Smooth muscle cell (in vitro differentiated cells): ENCODE measurements around the gene FAM78B. TPM values are rescaled to one million over a fixed set of nuclear protein-coding genes. Genes with fewer than 3 reads are reported as not detected.

ENCODE experiments used
- DNase-seq: peaks from one replicate; lab custom pipeline; 2025; ENCODE audit not compliant: unreplicated experiment; lab: John Stamatoyannopoulos, UW
- H2AFZ ChIP-seq: fragments of 200-600 bp; sonication (generic); 2 replicates; pipeline ENCODE4 v1.6.0; 2016; ENCODE audit warnings: antibody characterized with exemption, low read depth, mild to moderate bottlenecking
- H3F3A ChIP-seq: fragments of 200-600 bp; sonication (generic); 2 replicates; pipeline ENCODE4 v1.6.0; 2017; ENCODE audit warnings: antibody characterized with exemption, low read depth
- H3K27ac ChIP-seq: fragments of 200-600 bp; sonication (generic); 2 replicates; pipeline ENCODE4 v1.5.1; 2016; ENCODE audit warnings: low read depth, mild to moderate bottlenecking
- H3K27me3 ChIP-seq: fragments of 200-600 bp; sonication (generic); 2 replicates; pipeline ENCODE4 v1.6.1; 2016; ENCODE audit warnings: low read depth, mild to moderate bottlenecking
- H3K36me3 ChIP-seq: fragments of 200-600 bp; sonication (generic); 2 replicates; pipeline ENCODE4 v1.5.1; 2016; ENCODE audit warnings: low read depth
- H3K4me1 ChIP-seq: fragments of 200-600 bp; sonication (generic); 2 replicates; pipeline ENCODE4 v1.5.1; 2016; ENCODE audit warnings: low read depth
- H3K4me2 ChIP-seq: fragments of 200-600 bp; sonication (generic); 2 replicates; pipeline ENCODE4 v1.6.0; 2016; ENCODE audit warnings: mild to moderate bottlenecking
- H3K4me3 ChIP-seq: fragments of 200-600 bp; sonication (generic); 2 replicates; pipeline ENCODE4 v1.5.1; 2016; ENCODE audit warnings: mild to moderate bottlenecking
- H3K79me2 ChIP-seq: fragments of 200-600 bp; sonication (generic); 2 replicates; pipeline ENCODE4 v1.6.0; 2016; ENCODE audit warnings: low read depth, mild to moderate bottlenecking
- H3K9ac ChIP-seq: fragments of 200-600 bp; sonication (generic); 2 replicates; pipeline ENCODE4 v1.6.0; 2016; ENCODE audit warnings: low read depth
- H3K9me3 ChIP-seq: fragments of 200-600 bp; sonication (generic); replicated peaks from 2 replicates; pipeline ENCODE4 v1.5.1; 2016; ENCODE audit warnings: low read depth
- H4K20me1 ChIP-seq: fragments of 200-600 bp; sonication (generic); 2 replicates; pipeline ENCODE4 v1.6.0; 2016; ENCODE audit warnings: low read depth
- WGBS: methylation state at CpG from one replicate; pipeline ENCODE4 v1.1.7; 2016; ENCODE audit warnings: low lambda C conversion rate; 5-methylcytosine and 5-hydroxymethylcytosine counted together
- polyA plus RNA-seq: library from polyadenylated mRNA; unstranded; fragments of >200 nt; fragmentation: Nextera tagmentation; extraction: Ambion mirVana; gene quantifications from 2 replicates; pipeline ENCODE4 v1.2.1, GENCODE V29; 2016
- total RNA-seq: library from RNA; depleted of rRNA; stranded (reverse); fragments of >200 nt; gene quantifications from 2 replicates; pipeline ENCODE4 v1.2.3, GENCODE V29; 2014
- TF ChIP-seq, protein P1 (sequence below): fragments of 200-600 bp; sonication (generic); IDR thresholded peaks from 2 replicates; pipeline ENCODE4 v1.5.1; 2017; ENCODE audit warnings: borderline replicate concordance, mild to moderate bottlenecking, antibody characterized with exemption; ENCODE audit not compliant: insufficient read depth, poor library complexity, severe bottlenecking

Gene FAM78B
- total and polyA plus RNA-seq, 2 experiments from 2014 or later = 0.27 TPM; not detected in 1

DNA sequence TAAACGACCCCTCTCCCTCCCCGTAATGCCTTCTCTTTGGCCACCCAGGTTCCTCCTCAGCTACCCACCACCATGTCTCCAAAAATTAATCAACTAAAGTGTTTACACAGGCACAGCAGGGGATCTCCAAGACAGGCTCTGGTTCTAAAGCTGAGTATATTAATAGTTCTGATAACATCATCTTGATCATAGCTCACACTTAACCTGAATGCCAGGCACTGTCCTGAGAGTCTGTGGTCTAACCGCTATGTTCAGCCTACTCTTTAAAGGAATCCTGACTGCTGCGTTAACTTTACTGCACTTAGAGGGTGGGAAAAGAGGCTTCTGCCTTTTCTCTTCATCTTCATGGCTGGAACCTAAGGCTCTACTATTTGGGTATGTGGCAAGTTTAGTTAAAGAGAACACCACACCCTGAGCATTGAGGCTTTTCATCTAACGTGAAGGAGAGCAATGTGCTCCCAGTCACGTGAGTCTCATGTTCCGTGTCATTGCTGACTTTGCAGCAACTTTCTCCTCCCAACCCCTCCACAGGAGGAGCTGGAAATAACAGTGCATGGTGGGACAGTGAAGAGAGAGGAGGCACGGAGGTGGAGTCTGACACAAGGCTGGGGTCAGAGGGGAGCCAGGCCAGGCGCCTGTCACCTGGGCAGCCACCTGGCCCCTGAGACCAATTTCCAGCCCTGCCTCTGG lies 86.4 kb downstream of the FAM78B start:
- TF ChIP-seq, protein P1, sequence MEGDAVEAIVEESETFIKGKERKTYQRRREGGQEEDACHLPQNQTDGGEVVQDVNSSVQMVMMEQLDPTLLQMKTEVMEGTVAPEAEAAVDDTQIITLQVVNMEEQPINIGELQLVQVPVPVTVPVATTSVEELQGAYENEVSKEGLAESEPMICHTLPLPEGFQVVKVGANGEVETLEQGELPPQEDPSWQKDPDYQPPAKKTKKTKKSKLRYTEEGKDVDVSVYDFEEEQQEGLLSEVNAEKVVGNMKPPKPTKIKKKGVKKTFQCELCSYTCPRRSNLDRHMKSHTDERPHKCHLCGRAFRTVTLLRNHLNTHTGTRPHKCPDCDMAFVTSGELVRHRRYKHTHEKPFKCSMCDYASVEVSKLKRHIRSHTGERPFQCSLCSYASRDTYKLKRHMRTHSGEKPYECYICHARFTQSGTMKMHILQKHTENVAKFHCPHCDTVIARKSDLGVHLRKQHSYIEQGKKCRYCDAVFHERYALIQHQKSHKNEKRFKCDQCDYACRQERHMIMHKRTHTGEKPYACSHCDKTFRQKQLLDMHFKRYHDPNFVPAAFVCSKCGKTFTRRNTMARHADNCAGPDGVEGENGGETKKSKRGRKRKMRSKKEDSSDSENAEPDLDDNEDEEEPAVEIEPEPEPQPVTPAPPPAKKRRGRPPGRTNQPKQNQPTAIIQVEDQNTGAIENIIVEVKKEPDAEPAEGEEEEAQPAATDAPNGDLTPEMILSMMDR = no peak
- H3F3A ChIP-seq = no peaks in the 10 kb centered on the region
- no peak overlapping the region for H3K9ac ChIP-seq
- H2AFZ ChIP-seq = no peak overlapping the region
- no peak overlapping the region for H3K27ac ChIP-seq
- no peaks in the 10 kb centered on the region for H3K4me1 ChIP-seq
- no peaks in the 10 kb centered on the region for H3K9me3 ChIP-seq
- DNase-seq = no peak
- H3K79me2 ChIP-seq = no peaks in the 10 kb centered on the region
- H3K4me2 ChIP-seq = peak overlapping the region; percentile 39
- no peaks in the 10 kb centered on the region for H3K27me3 ChIP-seq
- 72% methylated on average over 9 of the region's 9 CpGs for WGBS
- no peaks in the 10 kb centered on the region for H3K36me3 ChIP-seq
- no peak overlapping the region for H3K4me3 ChIP-seq
- no peaks in the 10 kb centered on the region for H4K20me1 ChIP-seq

DNA sequence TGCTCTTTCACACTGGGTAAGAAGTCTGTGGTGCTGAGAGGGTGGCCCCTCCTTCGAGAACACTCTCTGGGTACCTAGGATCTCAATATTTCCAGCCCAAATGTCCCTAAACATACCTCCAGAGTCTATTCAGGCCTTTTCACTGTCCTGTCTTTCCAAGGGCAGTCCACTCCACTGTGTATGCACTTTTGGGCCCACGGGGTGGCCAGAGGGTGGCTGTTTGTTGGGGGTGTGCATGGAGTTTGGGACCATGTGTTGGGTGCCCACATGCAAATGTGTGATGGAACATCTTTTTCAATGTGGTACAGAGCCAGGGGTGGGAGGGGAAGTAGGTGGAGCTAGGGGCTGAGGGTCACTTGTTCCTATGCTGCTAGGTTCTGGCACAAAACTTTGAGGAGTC lies 87.5 kb downstream of the FAM78B start:
- 98% methylated on average over 2 of the region's 2 CpGs for WGBS
- H3K9me3 ChIP-seq = no peaks in the 10 kb centered on the region
- TF ChIP-seq, protein P1 = no peak

DNA sequence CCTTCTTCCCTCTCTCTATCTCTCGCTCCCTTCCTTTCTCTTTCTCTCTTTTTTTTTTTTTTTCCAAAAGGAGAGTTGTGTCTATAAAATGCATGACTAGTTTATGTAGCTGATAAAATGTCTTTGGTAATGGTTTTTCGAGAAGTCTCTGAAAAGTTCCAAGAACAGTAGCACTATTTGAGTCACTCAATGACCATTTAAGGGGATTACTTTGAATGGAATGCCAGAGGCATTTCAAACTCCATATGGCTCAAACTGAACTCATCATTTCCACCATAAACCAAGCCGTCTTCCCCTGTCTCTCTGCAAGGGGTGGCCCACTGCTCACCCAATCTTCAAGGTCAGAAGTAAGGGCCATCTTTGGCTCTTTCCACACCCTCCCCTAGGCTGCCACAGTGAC lies 93.3 kb downstream of the FAM78B start:
- H2AFZ ChIP-seq = no peak overlapping the region
- DNase-seq = no peak
- H3F3A ChIP-seq = no peaks in the 10 kb centered on the region
- H3K4me1 ChIP-seq = no peaks in the 10 kb centered on the region
- WGBS = 40% methylated on average over 3 of the region's 3 CpGs
- H3K9me3 ChIP-seq = no peaks in the 10 kb centered on the region
- no peak overlapping the region for H3K4me2 ChIP-seq
- H3K9ac ChIP-seq = no peak overlapping the region
- H3K27me3 ChIP-seq = no peaks in the 10 kb centered on the region
- H3K4me3 ChIP-seq = no peak overlapping the region
- no peak overlapping the region for H3K27ac ChIP-seq
- no peaks in the 10 kb centered on the region for H4K20me1 ChIP-seq
- TF ChIP-seq, protein P1 = no peak
- H3K79me2 ChIP-seq = no peaks in the 10 kb centered on the region
- H3K36me3 ChIP-seq = no peaks in the 10 kb centered on the region

More for the DNA sequence above, 87.5 kb downstream of the FAM78B start:
- no peaks in the 10 kb centered on the region for H3K79me2 ChIP-seq
- H3K4me1 ChIP-seq = no peaks in the 10 kb centered on the region
- H3K27me3 ChIP-seq = no peaks in the 10 kb centered on the region
- H3K36me3 ChIP-seq = no peaks in the 10 kb centered on the region
- H4K20me1 ChIP-seq = no peaks in the 10 kb centered on the region
- H2AFZ ChIP-seq = no peak overlapping the region
- H3K9ac ChIP-seq = no peak overlapping the region
- no peak overlapping the region for H3K4me2 ChIP-seq
- no peak overlapping the region for H3K27ac ChIP-seq
- no peaks in the 10 kb centered on the region for H3F3A ChIP-seq
- no peak for DNase-seq
- no peak overlapping the region for H3K4me3 ChIP-seq

DNA sequence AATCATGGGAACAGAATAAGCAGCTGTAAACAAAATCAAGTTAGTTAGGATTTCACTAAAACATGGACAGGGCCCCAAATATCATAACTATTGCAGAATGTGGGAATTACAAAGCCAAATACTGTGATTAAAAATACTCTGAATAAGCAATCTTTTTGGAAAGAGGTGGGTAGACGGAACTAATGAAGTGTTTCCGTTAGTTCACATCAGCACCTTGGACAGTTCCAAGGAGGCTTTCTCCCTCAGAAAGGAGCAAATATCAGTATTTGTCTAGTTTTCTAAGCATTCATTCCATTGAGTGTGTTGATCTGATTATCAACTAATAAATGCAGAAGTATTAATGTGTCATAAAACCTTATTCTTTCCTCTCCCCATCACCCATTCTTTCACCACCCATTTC lies 97.4 kb downstream of the FAM78B start:
- Histone ChIP-seq H3K79me2 (no peaks in the 10 kb centered on the region), H3K9ac (no peak overlapping the region), H3K9me3 (no peaks in the 10 kb centered on the region), H3K36me3 (no peaks in the 10 kb centered on the region), H3F3A (no peaks in the 10 kb centered on the region), H3K4me2 (no peak overlapping the region), H2AFZ (no peak overlapping the region), H4K20me1 (no peaks in the 10 kb centered on the region), H3K4me1 (no peaks in the 10 kb centered on the region), H3K27me3 (no peaks in the 10 kb centered on the region), H3K4me3 (no peak overlapping the region), H3K27ac (no peak overlapping the region)
- no peak for DNase-seq
- WGBS = 60% methylated on average over 2 of the region's 2 CpGs
- TF ChIP-seq, protein P1 = no peak
